Adipocyte (in vitro differentiated cells): ENCODE results near the gene OR2W3.

Experiments used
- DNase-seq: peaks from one replicate; pipeline ENCODE4 v3.0.0-alpha.2; 2015; ENCODE audit warnings: low read depth
- H3K27me3 ChIP-seq: replicated peaks from 2 replicates; pipeline ENCODE4 v1.7.0; 2013; ENCODE audit warnings: mild to moderate bottlenecking, low read length, moderate library complexity; ENCODE audit not compliant: control insufficient read depth, insufficient read depth
- H3K36me3 ChIP-seq: 2 replicates; pipeline ENCODE4 v1.7.0; 2013; ENCODE audit warnings: low read length, mild to moderate bottlenecking, moderate library complexity; ENCODE audit not compliant: control insufficient read depth, insufficient read depth, severe bottlenecking
- H3K4me1 ChIP-seq: 2 replicates; pipeline ENCODE4 v1.7.0; 2013; ENCODE audit warnings: mild to moderate bottlenecking, low read length, moderate library complexity; ENCODE audit not compliant: control insufficient read depth, insufficient read depth
- H3K4me3 ChIP-seq: 2 replicates; pipeline ENCODE4 v1.7.0; 2013; ENCODE audit warnings: mild to moderate bottlenecking, low read length, moderate library complexity
- H3K9ac ChIP-seq: 2 replicates; pipeline ENCODE4 v1.7.0; 2013; ENCODE audit warnings: mild to moderate bottlenecking, low read length, moderate library complexity
- H3K9me3 ChIP-seq: 2 replicates; pipeline ENCODE4 v1.7.0; 2013; ENCODE audit warnings: mild to moderate bottlenecking, low read length, moderate library complexity; ENCODE audit not compliant: control insufficient read depth

Gene OR2W3

DNA sequence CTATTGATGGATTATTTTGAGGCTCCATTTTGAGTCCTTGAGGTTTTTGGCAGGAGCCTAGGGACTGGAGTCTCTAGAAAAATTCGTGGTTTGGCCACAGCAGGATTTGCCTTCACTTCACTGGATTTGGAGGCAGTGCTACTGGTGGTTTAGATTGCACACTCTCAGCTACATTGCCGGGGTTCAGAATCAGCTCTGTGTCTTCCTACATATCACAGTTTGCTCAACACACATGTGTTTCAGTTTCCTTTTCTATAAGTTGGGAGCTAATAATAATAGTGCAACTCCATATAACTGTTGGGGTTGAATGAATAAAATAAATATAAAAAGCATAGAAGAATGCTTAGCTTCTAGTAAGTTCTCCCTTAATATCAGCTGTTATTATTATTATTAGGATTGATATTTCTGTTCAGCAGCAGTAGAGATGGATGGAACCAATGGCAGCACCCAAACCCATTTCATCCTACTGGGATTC is at the start of gene OR2W3:
Gene OR2W3 (plus strand): TSS at position 425 of the 475 bp plus-strand sequence. CDS start 0 bp downstream, at position 425.
- Histone ChIP-seq H3K27me3 (no peaks in the 10 kb centered on the region), H3K4me3 (no peak within 1 kb of the TSS), H3K9ac (no peak within 1 kb of the TSS), H3K9me3 (no peaks in the 10 kb centered on the region), H3K4me1 (no peaks in the 10 kb centered on the region), H3K36me3 (no peaks in the 10 kb centered on the region)
- DNase-seq, result no peak

DNA sequence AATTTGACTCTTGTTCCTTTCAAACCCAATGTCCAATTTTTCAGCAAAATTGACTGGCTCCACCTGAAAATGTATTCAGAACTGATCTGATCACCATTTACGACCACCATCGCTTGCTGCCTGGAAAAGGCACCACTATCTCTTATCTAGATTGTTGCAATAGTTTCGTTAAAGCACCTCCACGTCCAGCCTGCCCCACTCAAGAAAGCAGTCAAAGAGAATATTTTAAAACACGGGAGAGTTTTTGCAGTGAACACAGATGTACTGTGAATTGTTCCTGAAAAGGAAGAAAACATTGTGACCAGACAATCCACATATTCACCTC is 49.7 kb upstream of the OR2W3 start:
- Histone ChIP-seq H3K9me3 (no peaks in the 10 kb centered on the region), H3K4me1 (no peaks in the 10 kb centered on the region), H3K9ac (no peak overlapping the region), H3K4me3 (no peak overlapping the region), H3K27me3 (no peaks in the 10 kb centered on the region), H3K36me3 (no peaks in the 10 kb centered on the region)
- DNase-seq, result no peak

DNA sequence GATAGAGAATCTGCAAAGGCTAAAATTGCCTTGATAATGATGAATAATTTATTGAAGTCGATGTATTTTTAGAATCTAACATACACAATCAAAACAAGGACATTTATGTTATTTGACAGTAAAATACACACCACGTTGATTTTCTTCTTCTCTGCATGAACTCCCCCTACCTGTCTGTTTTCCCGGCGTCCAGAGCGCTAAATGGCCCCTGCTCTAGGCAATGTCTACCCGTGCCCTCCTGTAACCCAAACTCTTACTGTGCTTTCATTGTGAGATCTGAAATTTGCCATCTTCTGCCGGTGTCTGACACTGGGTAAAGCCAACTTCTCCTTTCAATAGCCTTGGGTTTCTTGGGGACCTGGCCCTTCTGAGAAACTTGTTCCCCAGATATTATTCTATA is 47.0 kb upstream of the OR2W3 start:
- H3K27me3 ChIP-seq, result no peaks in the 10 kb centered on the region
- no peaks in the 10 kb centered on the region for H3K9me3 ChIP-seq
- H3K4me3 ChIP-seq, result no peak overlapping the region
- H3K9ac ChIP-seq, result no peak overlapping the region
- no peaks in the 10 kb centered on the region for H3K36me3 ChIP-seq
- DNase-seq, result no peak
- H3K4me1 ChIP-seq, result no peaks in the 10 kb centered on the region

DNA sequence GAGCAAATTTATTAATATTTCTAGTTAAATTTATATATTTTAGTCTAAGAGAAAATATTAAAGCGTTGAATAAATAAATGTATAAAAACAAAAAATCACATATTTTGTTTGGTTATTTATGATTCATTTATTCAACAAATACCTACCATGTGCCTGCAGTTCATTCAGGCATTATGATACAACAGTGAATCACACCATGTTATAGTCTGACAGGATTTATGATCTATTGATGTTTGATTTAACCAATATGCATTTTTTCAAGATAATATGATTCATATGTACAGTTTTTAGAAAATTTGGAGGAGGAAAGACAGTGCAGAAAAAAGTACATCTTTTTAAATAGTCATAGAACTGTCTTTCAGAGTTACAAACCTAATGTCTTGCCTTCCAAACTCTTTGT is 45.8 kb upstream of the OR2W3 start:
- H3K9me3 ChIP-seq, result no peaks in the 10 kb centered on the region
- H3K9ac ChIP-seq, result no peak overlapping the region
- H3K36me3 ChIP-seq, result no peaks in the 10 kb centered on the region
- no peaks in the 10 kb centered on the region for H3K4me1 ChIP-seq
- DNase-seq, result no peak
- H3K27me3 ChIP-seq, result no peaks in the 10 kb centered on the region
- H3K4me3 ChIP-seq, result no peak overlapping the region

DNA sequence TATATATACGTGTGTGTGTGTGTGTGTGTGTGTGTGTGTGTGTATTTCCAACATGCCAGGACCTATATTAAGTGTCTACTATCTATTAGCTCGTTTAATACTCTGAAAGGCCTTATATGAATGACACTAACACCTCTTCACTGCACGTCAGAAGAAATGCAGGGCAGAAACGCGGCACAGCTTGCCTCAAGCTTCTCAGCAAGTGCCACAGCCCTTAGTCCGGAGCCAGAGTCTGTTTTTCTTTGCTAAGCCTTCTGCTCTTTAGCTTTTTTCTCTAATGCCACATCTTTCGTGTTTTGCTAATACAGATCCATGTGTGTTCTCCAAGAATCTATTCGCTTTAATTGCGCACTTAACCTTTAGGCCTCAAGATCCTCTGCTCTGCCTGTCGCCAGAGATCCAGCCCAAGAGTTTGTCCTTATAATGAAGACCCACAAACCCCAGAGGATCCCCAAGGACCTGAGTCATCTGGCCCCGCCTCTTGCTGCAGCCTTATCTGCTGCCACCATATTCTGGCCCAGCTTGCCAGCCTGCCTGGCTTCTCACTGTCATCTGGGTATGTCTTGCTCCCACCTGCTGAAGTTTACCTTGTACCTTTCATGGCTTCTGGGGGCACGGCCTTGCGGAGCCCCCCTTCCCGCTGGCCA is 40.4 kb upstream of the OR2W3 start:
- H3K36me3 ChIP-seq, result no peaks in the 10 kb centered on the region
- no peaks in the 10 kb centered on the region for H3K27me3 ChIP-seq
- H3K9me3 ChIP-seq, result no peaks in the 10 kb centered on the region
- no peak for DNase-seq
- no peak overlapping the region for H3K9ac ChIP-seq
- H3K4me1 ChIP-seq, result no peaks in the 10 kb centered on the region
- no peak overlapping the region for H3K4me3 ChIP-seq

DNA sequence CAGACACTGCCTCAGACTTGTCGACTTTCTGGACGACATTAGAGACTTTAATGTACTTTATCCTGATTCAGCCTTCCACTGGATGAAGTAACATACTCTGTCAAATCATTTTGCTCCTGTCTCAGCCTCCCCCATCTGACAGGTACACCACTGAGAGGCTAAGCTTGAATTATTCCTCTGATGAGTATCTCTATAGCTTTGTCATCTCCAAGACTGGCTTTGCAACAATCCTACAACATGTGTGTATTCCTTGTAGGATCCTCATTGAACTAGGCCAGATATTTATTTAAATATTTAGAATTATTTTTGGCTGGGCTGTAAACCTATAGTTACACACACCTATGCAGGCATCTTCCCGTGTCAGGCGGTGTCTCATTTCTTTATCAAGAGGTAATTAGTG is 39.5 kb upstream of the OR2W3 start:
- Histone ChIP-seq H3K4me3 (no peak overlapping the region), H3K4me1 (no peaks in the 10 kb centered on the region), H3K9me3 (no peaks in the 10 kb centered on the region), H3K27me3 (no peaks in the 10 kb centered on the region), H3K9ac (no peak overlapping the region), H3K36me3 (no peaks in the 10 kb centered on the region)
- no peak for DNase-seq

DNA sequence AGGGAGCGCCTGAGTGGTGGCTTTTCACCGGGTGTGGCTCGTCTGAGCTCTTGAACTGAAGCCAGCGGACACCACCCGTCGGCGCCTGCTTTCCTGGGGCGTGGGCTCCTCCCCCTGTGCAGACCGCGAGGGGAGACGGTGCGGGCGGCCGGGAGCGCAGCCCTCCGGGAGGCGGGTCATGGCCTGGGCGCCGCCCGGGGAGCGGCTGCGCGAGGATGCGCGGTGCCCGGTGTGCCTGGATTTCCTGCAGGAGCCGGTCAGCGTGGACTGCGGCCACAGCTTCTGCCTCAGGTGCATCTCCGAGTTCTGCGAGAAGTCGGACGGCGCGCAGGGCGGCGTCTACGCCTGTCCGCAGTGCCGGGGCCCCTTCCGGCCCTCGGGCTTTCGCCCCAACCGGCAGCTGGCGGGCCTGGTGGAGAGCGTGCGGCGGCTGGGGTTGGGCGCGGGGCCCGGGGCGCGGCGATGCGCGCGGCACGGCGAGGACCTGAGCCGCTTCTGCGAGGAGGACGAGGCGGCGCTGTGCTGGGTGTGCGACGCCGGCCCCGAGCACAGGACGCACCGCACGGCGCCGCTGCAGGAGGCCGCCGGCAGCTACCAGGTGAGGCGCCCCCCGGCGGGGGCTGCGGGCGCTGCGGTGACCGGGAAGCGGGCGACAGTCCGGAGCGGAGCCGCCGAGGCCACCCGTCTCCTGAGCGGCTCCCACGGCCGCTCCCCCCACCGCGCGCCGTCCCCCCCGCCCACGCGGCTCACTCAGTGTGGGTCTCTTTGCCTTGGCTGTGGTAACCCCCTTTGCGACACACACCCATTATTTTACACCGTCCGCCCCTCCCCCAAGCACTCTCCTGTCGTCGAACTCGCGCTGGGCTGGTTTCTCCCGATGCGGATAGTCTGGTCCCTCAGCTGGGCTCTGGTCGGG is 38.1 kb upstream of the OR2W3 start, which contains the start of gene TRIM58:
Gene TRIM58 (plus strand): TSS at position 119 of the 916 bp plus-strand sequence. CDS start 60 bp downstream, at position 179.
- H3K27me3 ChIP-seq, result no peaks in the 10 kb centered on the region
- peak within 1 kb of the TSS; percentile 71 for H3K4me3 ChIP-seq
- H3K36me3 ChIP-seq, result no peaks in the 10 kb centered on the region
- no peaks in the 10 kb centered on the region for H3K9me3 ChIP-seq
- no peaks in the 10 kb centered on the region for H3K4me1 ChIP-seq
- no peak within 1 kb of the TSS for H3K9ac ChIP-seq
- DNase-seq, result no peak

DNA sequence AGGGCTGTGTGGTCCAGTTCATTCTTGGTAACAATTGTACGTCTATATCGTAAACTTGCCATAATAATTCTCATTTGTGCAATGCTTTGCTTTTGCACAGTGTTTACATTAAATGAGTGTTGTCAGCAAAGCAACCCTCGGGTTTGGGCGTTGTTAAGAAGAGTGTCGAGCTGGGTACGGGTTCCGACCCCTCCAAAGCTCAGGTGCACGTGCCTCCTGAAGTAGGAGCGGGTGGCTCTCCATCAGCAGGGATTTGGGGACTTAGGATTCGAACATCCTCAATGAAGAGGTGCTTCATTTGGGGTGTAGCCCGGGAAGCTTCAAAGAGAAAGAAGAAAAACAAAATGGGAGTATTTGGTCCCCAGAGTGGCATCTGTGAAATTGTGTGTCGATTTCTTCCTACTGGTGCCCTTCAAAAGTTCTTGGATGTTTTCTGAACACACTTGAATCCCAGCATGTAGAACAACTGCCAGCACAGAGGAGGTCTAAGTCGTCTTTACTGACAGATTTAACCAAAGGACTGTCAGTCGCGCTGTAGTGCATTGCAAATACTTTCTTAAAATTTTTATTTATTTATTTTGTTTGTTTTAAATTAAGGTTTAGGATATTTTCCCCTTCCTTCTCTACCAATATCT is 37.3 kb upstream of the OR2W3 start:
- no peaks in the 10 kb centered on the region for H3K9me3 ChIP-seq
- no peaks in the 10 kb centered on the region for H3K36me3 ChIP-seq
- no peak overlapping the region for H3K9ac ChIP-seq
- peak overlapping the region; percentile 71 for H3K4me3 ChIP-seq
- DNase-seq, result no peak
- H3K27me3 ChIP-seq, result no peaks in the 10 kb centered on the region
- no peaks in the 10 kb centered on the region for H3K4me1 ChIP-seq

DNA sequence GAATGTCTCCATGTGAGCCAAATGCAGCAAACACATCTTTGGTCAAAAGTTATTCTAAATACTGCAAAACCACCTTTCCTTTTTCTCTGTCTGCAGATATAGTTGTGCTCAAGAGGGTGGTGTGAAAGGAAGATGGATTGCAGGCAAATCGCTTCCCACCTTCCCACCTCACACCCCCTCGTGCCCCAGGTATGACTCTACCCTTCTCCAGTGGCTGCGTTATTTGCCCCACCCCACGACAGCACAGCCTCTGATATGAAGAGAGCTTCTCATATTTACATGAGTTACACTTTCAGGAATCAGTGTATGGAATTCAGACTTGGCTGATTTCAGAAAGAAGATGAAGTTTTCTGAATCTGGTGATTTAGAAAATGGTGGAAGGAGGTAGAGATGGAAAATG is 32.6 kb upstream of the OR2W3 start:
- DNase-seq, result no peak
- Histone ChIP-seq H3K9ac (no peak overlapping the region), H3K4me3 (no peak overlapping the region), H3K27me3 (no peaks in the 10 kb centered on the region), H3K4me1 (no peaks in the 10 kb centered on the region), H3K9me3 (no peaks in the 10 kb centered on the region), H3K36me3 (no peaks in the 10 kb centered on the region)

DNA sequence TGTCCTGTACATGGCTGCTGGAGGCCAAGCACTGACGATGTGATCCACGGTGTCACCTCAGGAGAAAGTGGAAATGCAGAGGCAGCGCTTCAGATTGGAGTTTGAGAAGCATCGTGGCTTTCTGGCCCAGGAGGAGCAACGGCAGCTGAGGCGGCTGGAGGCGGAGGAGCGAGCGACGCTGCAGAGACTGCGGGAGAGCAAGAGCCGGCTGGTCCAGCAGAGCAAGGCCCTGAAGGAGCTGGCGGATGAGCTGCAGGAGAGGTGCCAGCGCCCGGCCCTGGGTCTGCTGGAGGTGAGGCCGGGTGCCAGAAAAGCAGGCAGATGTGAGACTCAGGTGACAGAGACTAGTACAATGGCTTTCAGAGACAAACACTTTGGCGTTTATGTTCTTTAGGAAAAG is 30.7 kb upstream of the OR2W3 start:
- no peaks in the 10 kb centered on the region for H3K9me3 ChIP-seq
- H3K9ac ChIP-seq, result no peak overlapping the region
- no peaks in the 10 kb centered on the region for H3K4me1 ChIP-seq
- no peak for DNase-seq
- H3K27me3 ChIP-seq, result no peaks in the 10 kb centered on the region
- H3K36me3 ChIP-seq, result no peaks in the 10 kb centered on the region
- no peak overlapping the region for H3K4me3 ChIP-seq

DNA sequence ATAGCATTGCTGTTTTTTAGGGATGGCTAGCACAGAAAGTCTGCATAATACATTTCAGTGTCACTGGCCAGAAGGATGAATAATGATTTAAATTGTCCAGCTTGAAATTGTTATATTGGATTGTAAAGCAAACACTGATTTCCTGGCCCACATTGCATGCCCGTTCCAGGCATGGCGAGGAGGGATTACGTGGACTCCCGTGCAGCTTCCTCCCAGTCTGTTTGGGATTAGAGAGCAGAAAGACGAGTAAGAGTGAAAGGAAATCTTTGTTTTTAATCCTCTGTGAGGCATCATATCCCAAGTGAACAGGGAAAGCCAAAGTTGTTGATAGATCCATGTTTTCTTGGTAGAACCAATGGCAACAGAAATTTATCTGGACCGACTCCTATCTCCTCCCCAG is 30.0 kb upstream of the OR2W3 start:
- Histone ChIP-seq H3K4me1 (no peaks in the 10 kb centered on the region), H3K9me3 (no peaks in the 10 kb centered on the region), H3K36me3 (no peaks in the 10 kb centered on the region), H3K4me3 (peak overlapping the region; percentile 46), H3K27me3 (no peaks in the 10 kb centered on the region), H3K9ac (no peak overlapping the region)
- no peak for DNase-seq
